Upper lobe of left lung (tissue), 6 donors: ENCODE data around the gene CAPZB. TPM values are rescaled to one million over a fixed set of nuclear protein-coding genes. Genes with fewer than 3 reads are reported as not detected.

Experiments
- ATAC-seq, 2 donors: fragments of 200-7000 bp; cut with Tn5 transposase; one replicate each; pipeline ENCODE4 v1.9.1; 2022; ENCODE audit warnings: mild to moderate bottlenecking in 2 of 2, moderate library complexity in 2 of 2; ENCODE audit not compliant: low FRiP score in 2 of 2
- DNase-seq, 2 donors: peaks; one replicate each; pipeline ENCODE4 v3.0.0-alpha.2; 2019 to 2020
- H3K27ac ChIP-seq, 4 donors: fragments of 200-600 bp; sonication (generic); one replicate each; pipeline ENCODE4 v1.5.1; 2016 to 2019
- H3K27me3 ChIP-seq, 4 donors: fragments of 200-600 bp; sonication (generic); one replicate each; pipeline ENCODE4 v1.5.1; 2017 to 2019
- H3K36me3 ChIP-seq, 4 donors: fragments of 200-600 bp; sonication (generic); one replicate each; pipeline ENCODE4 v1.5.1; 2016 to 2019
- H3K4me1 ChIP-seq, 4 donors: fragments of 200-600 bp; sonication (generic); one replicate each; pipeline ENCODE4 v1.5.1; 2018 to 2019
- H3K4me3 ChIP-seq, 4 donors: fragments of 200-600 bp; sonication (generic); one replicate each; pipeline ENCODE4 v1.5.1; 2017 to 2019; ENCODE audit warnings: mild to moderate bottlenecking in 2 of 4, moderate library complexity in 1 of 4
- H3K9me3 ChIP-seq, 4 donors: fragments of 200-600 bp; sonication (generic); one replicate each; pipeline ENCODE4 v1.5.1; 2018 to 2019
- CTCF ChIP-seq, 6 experiments: fragments of 450-650 bp in 4 of 6; fragments of 200-600 bp in 2 of 6; sonication (generic) in 2 of 6; IDR thresholded peaks; one replicate each; pipeline ENCODE4 v1.5.1; 2016 to 2019; ENCODE audit warnings: antibody characterized with exemption in 6 of 6
- EP300 ChIP-seq, 4 donors: sonication (generic); formaldehyde crosslinking; IDR thresholded peaks; one replicate each; pipeline ENCODE4 v1.5.1; 2017; ENCODE audit warnings: antibody characterized with exemption in 4 of 4, control low read depth in 2 of 4
- POLR2A ChIP-seq, 4 donors: fragments of 450-650 bp; IDR thresholded peaks; one replicate each; pipeline ENCODE4 v1.5.1; 2016 to 2017; ENCODE audit warnings: antibody characterized with exemption in 4 of 4, mild to moderate bottlenecking in 2 of 4
- POLR2AphosphoS5 ChIP-seq, 2 donors: sonication (generic); formaldehyde crosslinking; IDR thresholded peaks; one replicate each; pipeline ENCODE4 v1.5.1; 2017; ENCODE audit warnings: antibody characterized with exemption in 2 of 2
- WGBS, 2 donors: methylation state at CpG; one replicate each; pipeline ENCODE4 v1.1.5; 2017 to 2018; 5-methylcytosine and 5-hydroxymethylcytosine counted together
- total RNA-seq, 6 donors: library from RNA; depleted of rRNA in 4 of 6; stranded (reverse); fragments of >200 nt in 4 of 6; gene quantifications; one replicate each; pipeline versions ENCODE4 v1.1.0 to v1.2.1, GENCODE V29; 2016 to 2021
- donor health status: DM: no; HTN: no; CAD: no; lungs with moderate emphysema.
- donor health status: DM: no; HTN: yes; CAD: no; lungs with severe emphysema.

CAPZB gene
- total RNA-seq, 6 donors from 2014 or later = 96.4 to 303 (median 144) TPM

GRCh38 chr1:19338323-19338762 lies 147.0 kb downstream of the CAPZB start:
- DNase-seq (no peak), ATAC-seq (no peak)
- Histone ChIP-seq H3K27me3 (no peaks in the 10 kb centered on the region), H3K4me3 (no peak overlapping the region), H3K4me1 (peaks cover 0 to 6% (median 0%) of the 10 kb centered on the region in 4 donors), H3K27ac (no peak overlapping the region), H3K9me3 (no peaks in the 10 kb centered on the region), H3K36me3 (peaks cover 5 to 58% (median 38%) of the 10 kb centered on the region in 4 donors)
- TF ChIP-seq POLR2A (IDR thresholded peaks at IDR 0.05) = no peak
- peak in 2 of 6 experiments; percentile 6 to 15 for TF ChIP-seq CTCF (IDR thresholded peaks at IDR 0.05)
- no peak for TF ChIP-seq POLR2AphosphoS5 (IDR thresholded peaks at IDR 0.05)
- TF ChIP-seq EP300 (IDR thresholded peaks at IDR 0.05) = no peak
- WGBS, 2 donors = 70 to 84% methylated on average over 27 of the region's 27 CpGs

DNA sequence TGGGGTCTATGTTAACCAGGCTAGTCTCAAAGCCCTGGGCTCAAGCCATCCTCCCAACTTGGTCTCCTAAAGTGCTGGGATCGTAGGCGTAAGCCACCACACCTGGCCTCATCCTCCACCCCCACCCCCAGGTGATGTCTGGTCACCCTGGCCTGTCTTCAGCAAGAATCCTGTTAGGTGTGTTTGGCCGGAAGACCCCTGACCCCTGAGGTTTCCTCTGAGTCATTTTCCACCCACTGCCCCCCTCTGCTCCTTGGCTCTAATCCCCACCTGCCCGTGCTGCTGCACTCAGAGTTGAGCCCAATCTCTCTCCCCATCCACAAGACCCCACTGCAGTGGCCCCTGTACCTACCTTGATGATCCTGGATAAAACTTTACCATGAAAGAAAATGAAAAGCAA lies 148.1 kb downstream of the CAPZB start:
- no peak for ATAC-seq
- H3K36me3 ChIP-seq = peaks cover 0 to 47% (median 29%) of the 10 kb centered on the region in 4 donors
- no peak for DNase-seq
- H3K9me3 ChIP-seq = no peaks in the 10 kb centered on the region
- 84 to 93% methylated on average over 2 of the region's 4 CpGs for WGBS, 2 donors
- TF ChIP-seq POLR2AphosphoS5 (IDR thresholded peaks at IDR 0.05) = no peak
- TF ChIP-seq EP300 (IDR thresholded peaks at IDR 0.05) = no peak
- TF ChIP-seq POLR2A (IDR thresholded peaks at IDR 0.05) = no peak
- TF ChIP-seq CTCF (IDR thresholded peaks at IDR 0.05) = no peak
- no peaks in the 10 kb centered on the region for H3K27me3 ChIP-seq
- H3K4me3 ChIP-seq = no peak overlapping the region
- H3K27ac ChIP-seq = no peak overlapping the region
- peaks cover 0 to 6% (median 0%) of the 10 kb centered on the region in 4 donors for H3K4me1 ChIP-seq

GRCh38 chr1:19336543-19336942 lies 148.8 kb downstream of the CAPZB start:
- Histone ChIP-seq H3K4me1 (peaks cover 0 to 4% (median 0%) of the 10 kb centered on the region in 4 donors), H3K27me3 (no peaks in the 10 kb centered on the region), H3K9me3 (no peaks in the 10 kb centered on the region), H3K4me3 (no peak overlapping the region), H3K36me3 (peaks cover 0 to 47% (median 29%) of the 10 kb centered on the region in 4 donors), H3K27ac (no peak overlapping the region)
- DNase-seq (no peak), ATAC-seq (no peak)
- no peak for TF ChIP-seq POLR2A (IDR thresholded peaks at IDR 0.05)
- no peak for TF ChIP-seq POLR2AphosphoS5 (IDR thresholded peaks at IDR 0.05)
- no peak for TF ChIP-seq EP300 (IDR thresholded peaks at IDR 0.05)
- no peak for TF ChIP-seq CTCF (IDR thresholded peaks at IDR 0.05)
- WGBS, 2 donors = 92 to 97% methylated on average over 6 to 7 of the region's 7 CpGs

DNA sequence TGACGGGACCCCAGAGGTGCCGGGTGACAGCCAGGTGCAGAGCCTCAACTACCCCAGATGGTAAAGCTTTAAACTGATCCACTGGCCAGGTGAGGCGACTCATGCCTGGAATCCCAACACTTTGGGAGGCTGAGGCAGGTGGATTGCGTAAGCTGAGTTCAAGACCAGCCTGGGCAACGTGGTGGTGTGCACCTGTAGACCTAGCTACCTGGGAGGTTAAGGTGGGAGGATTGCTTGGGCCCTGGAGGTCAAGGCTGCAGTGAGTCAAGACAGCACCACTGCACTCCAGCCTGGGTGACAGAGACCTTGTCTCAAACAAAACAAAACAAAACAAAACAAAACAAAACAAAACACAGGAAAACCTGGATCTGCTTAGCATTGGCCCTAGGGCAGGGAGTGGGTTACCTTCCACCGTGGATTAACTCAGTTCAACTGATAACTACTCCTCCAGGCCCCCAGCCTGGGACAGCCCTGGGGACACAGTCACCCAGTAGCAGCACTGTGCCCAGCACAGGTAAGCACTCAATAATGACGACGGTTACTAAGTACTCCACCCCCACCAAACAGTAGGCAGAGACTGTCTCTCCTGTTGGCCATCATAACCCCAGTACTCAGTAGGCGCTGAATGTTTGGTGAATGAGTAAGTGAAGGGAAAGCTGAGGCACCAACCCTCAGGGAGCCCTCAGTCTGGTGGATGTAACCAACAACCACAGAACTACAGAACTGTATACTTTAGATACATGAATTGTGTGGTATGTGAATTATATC lies 151.6 kb downstream of the CAPZB start:
- DNase-seq = no peak
- no peak for ATAC-seq
- Histone ChIP-seq H3K4me1 (no peaks in the 10 kb centered on the region), H3K27ac (no peak overlapping the region), H3K4me3 (no peak overlapping the region), H3K36me3 (peaks cover 0 to 37% (median 26%) of the 10 kb centered on the region in 4 donors), H3K9me3 (no peaks in the 10 kb centered on the region), H3K27me3 (no peaks in the 10 kb centered on the region)
- TF ChIP-seq POLR2A (IDR thresholded peaks at IDR 0.05) = no peak
- TF ChIP-seq EP300 (IDR thresholded peaks at IDR 0.05) = no peak
- no peak for TF ChIP-seq CTCF (IDR thresholded peaks at IDR 0.05)
- no peak for TF ChIP-seq POLR2AphosphoS5 (IDR thresholded peaks at IDR 0.05)
- 79 to 87% methylated on average over 8 to 9 of the region's 9 CpGs for WGBS, 2 donors
